Heart left ventricle (tissue), 16 donors: ENCODE data around the gene PNMT. TPM values are rescaled to one million over a fixed set of nuclear protein-coding genes. Genes with fewer than 3 reads are reported as not detected.

ENCODE experiments used
- ATAC-seq, 4 donors: fragments of 200-7000 bp; cut with Tn5 transposase; one replicate each; pipeline ENCODE4 v1.9.1; 2020 to 2022; ENCODE audit warnings: moderate library complexity in 4 of 4, mild to moderate bottlenecking in 3 of 4, moderate number of reproducible peaks in 1 of 4
- DNase-seq, 5 donors: peaks; one replicate each; pipeline ENCODE4 v3.0.0-alpha.2; 2020
- H3K27ac ChIP-seq, 12 donors: fragments of 200-600 bp; sonication (generic) in 4 of 12; one replicate each; pipeline versions ENCODE4 v1.5.0 to v1.8.0; 2016 to 2022; ENCODE audit warnings: mild to moderate bottlenecking in 2 of 12
- H3K27me3 ChIP-seq, 9 donors: fragments of 200-600 bp; sonication (generic) in 2 of 9; one replicate each; pipeline versions ENCODE4 v1.5.1 to v1.8.0; 2016 to 2022; ENCODE audit warnings: mild to moderate bottlenecking in 3 of 9
- H3K36me3 ChIP-seq, 9 donors: fragments of 200-600 bp; sonication (generic) in 2 of 9; one replicate each; pipeline versions ENCODE4 v1.5.0 to v1.8.0; 2018 to 2022; ENCODE audit warnings: mild to moderate bottlenecking in 2 of 9
- H3K4me1 ChIP-seq, 12 donors: fragments of 200-600 bp; sonication (generic) in 4 of 12; one replicate each; pipeline versions ENCODE4 v1.5.0 to v1.8.0; 2016 to 2022; ENCODE audit warnings: mild to moderate bottlenecking in 3 of 12
- H3K4me3 ChIP-seq, 12 donors: fragments of 200-600 bp; sonication (generic) in 4 of 12; one replicate each; pipeline versions ENCODE4 v1.5.0 to v1.8.0; 2017 to 2022; ENCODE audit warnings: mild to moderate bottlenecking in 9 of 12, moderate library complexity in 4 of 12
- H3K9me3 ChIP-seq, 12 donors: fragments of 200-600 bp; sonication (generic) in 4 of 12; one replicate each; pipeline versions ENCODE4 v1.5.0 to v1.8.0; 2016 to 2022; ENCODE audit warnings: mild to moderate bottlenecking in 1 of 12
- POLR2A ChIP-seq, 2 donors: fragments of 450-650 bp; IDR thresholded peaks; one replicate each; pipeline ENCODE4 v1.6.1; 2017; ENCODE audit warnings: antibody characterized with exemption in 2 of 2, mild to moderate bottlenecking in 2 of 2, moderate library complexity in 2 of 2
- WGBS, 4 donors: extraction: QIAGEN DNeasy Blood & Tissue Kit in 2 of 4; methylation state at CpG; one replicate each; pipeline versions ENCODE4 v1.1.5 to v1.1.7; 2013 to 2018; 5-methylcytosine and 5-hydroxymethylcytosine counted together
- intact Hi-C, 10 donors: fragments of 100-400 bp; cut with DNase I; formaldehyde crosslinking; loops; one replicate each; pipeline versions ENCODE4 v1.11.1 to v1.14.2; 2022
- polyA plus RNA-seq, 2 donors: library from polyadenylated mRNA; stranded (reverse); fragments of 200-250 nt; gene quantifications; one replicate each; pipeline ENCODE4 v1.2.3, GENCODE V29; 2013
- total RNA-seq, 9 donors: library from RNA; depleted of rRNA in 2 of 9; stranded (reverse); fragments of >200 nt in 2 of 9; fragmentation: NEBNext Ultra II Directional in 3 of 9; extraction: Animal tissue kit (Norgen Biotek cat#: 25700) in 3 of 9; gene quantifications; one replicate each; pipeline versions ENCODE4 v1.1.0 to v1.2.4, GENCODE V29; 2016 to 2023
- TF ChIP-seq, protein P1 (sequence below), 12 donors: fragments of 200-600 bp; sonication (generic) in 4 of 12; IDR thresholded peaks; one replicate each; pipeline versions ENCODE4 v1.5.0 to v1.8.0; 2018 to 2022; ENCODE audit warnings: antibody characterized with exemption in 12 of 12, mild to moderate bottlenecking in 5 of 12
- donor health status: ischemic (EF 13 %, LVEDD 7.1; RV severe dilation, severe dysfunction).
- donor health status: healthy with polysubstance abuse.
- donor health status: DM: no; HTN: yes; CAD: no.
- donor health status: DM: no; HTN: no; CAD: no.
- donor health status: ischemic (EF 25% LVEDD 6.9; RV normal size, moderate dysfunction).
- donor health status: ischemic (EF 25% LVEDD 5.7; RV mildly dilated, moderate dysfunction).
- donor health status: healthy.
- donor health status: DM: yes; HTN: yes; CAD: no.
- donor health status: ischemic (EF 35%, LVEDD 5.7; RV mildly dilated, moderate dysfunction).
- donor health status: nonischemic (EF 11% LVEDD 7.7; RV severe dilation, severe dysfunction).
- donor health status: DM: yes; HTN: yes; CAD: no.
- donor health status: PGD.
- donor health status: ischemic (EF 29% LVEDD 5.4; RV normal size, mild dysfunction).
- donor health status: nonischemic (EF 23%, LVEDD 6.1; RV moderate dilation, normal function).

The PNMT gene
- total and polyA plus RNA-seq, 11 donors = 2.4 to 15.6 (median 6.1) TPM

DNA sequence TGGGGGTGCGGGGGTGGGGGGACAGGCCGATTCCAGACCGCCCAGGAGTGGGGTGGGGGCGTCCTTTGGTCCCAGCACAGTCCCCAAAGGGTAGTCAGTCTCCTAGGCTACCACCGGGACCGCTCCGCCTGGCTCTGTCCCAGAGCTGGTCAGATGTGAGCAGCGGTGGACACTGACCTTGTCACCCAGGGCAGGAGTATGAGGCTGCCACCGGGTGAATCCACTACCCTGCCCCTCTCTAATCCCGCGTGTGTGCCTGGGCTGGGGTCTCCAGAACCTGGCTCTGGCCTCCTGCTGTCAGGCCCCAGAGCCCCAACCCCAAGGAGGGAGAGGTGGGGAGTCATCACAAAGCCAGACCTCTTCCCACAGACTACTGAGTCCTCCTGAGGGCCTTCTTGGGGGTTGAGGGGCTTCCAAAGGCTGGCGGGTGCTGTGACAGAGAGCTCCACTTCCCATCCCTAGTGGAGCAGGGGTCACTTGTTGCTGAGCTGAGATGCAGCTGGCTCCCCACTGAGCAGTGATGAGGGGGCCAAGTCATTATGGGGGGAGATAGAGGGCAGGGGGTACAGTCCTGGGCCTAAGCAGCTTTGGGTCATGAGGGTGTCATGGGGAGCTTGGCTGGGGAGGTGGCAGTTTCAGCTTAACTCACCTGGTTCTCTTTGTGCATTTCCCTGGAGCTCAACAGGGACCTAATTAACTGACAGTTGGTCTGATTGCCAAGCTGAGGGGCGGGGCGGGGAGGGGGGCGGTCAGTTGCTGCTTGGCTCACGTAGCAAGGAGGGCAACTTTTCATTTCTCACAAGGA lies 40.3 kb upstream of the PNMT start:
- DNase-seq (no peak), ATAC-seq (no peak)
- intact Hi-C loops = loop anchor here in 3 of 10 donors (10.0 kb wide), 4 partner anchors 47 to 357 kb away; partner anchors contain the start of gene PSMD3 (in 1 of the 3)
- Histone ChIP-seq H3K36me3 (no peaks in the 10 kb centered on the region), H3K4me1 (peaks cover 0 to 18% (median 11%) of the 10 kb centered on the region in 12 donors), H3K27ac (no peak overlapping the region), H3K9me3 (no peaks in the 10 kb centered on the region), H3K4me3 (no peak overlapping the region), H3K27me3 (peaks cover 8 to 56% (median 32%) of the 10 kb centered on the region in 9 donors)
- 49 to 80% (median 63%) methylated on average over 7 to 16 of the region's 16 CpGs for WGBS, 4 donors
- TF ChIP-seq POLR2A (IDR thresholded peaks at IDR 0.05) = no peak
- TF ChIP-seq, protein P1, sequence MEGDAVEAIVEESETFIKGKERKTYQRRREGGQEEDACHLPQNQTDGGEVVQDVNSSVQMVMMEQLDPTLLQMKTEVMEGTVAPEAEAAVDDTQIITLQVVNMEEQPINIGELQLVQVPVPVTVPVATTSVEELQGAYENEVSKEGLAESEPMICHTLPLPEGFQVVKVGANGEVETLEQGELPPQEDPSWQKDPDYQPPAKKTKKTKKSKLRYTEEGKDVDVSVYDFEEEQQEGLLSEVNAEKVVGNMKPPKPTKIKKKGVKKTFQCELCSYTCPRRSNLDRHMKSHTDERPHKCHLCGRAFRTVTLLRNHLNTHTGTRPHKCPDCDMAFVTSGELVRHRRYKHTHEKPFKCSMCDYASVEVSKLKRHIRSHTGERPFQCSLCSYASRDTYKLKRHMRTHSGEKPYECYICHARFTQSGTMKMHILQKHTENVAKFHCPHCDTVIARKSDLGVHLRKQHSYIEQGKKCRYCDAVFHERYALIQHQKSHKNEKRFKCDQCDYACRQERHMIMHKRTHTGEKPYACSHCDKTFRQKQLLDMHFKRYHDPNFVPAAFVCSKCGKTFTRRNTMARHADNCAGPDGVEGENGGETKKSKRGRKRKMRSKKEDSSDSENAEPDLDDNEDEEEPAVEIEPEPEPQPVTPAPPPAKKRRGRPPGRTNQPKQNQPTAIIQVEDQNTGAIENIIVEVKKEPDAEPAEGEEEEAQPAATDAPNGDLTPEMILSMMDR (IDR thresholded peaks at IDR 0.05) = no peak

- Histone ChIP-seq H3K9me3 (no peaks in the 10 kb centered on the region), H3K27ac (no peak overlapping the region), H3K27me3 (peaks cover 8 to 56% (median 32%) of the 10 kb centered on the region in 9 donors), H3K36me3 (no peaks in the 10 kb centered on the region), H3K4me3 (no peak overlapping the region), H3K4me1 (peaks cover 0 to 15% (median 8%) of the 10 kb centered on the region in 12 donors)
- WGBS, 4 donors = 59 to 68% (median 64%) methylated on average over 8 to 10 of the region's 10 CpGs
- no peak for DNase-seq
- ATAC-seq = no peak
- no peak for TF ChIP-seq POLR2A (IDR thresholded peaks at IDR 0.05)
- TF ChIP-seq, protein P1 (IDR thresholded peaks at IDR 0.05) = no peak
- intact Hi-C loops = loop anchor here in 3 of 10 donors (10.0 kb wide), 4 partner anchors 46 to 356 kb away; partner anchors contain the start of gene PSMD3 (in 1 of the 3)
Observed at GRCh38 chr17:39628655-39629493, 39.4 kb upstream of the PNMT start.

DNA sequence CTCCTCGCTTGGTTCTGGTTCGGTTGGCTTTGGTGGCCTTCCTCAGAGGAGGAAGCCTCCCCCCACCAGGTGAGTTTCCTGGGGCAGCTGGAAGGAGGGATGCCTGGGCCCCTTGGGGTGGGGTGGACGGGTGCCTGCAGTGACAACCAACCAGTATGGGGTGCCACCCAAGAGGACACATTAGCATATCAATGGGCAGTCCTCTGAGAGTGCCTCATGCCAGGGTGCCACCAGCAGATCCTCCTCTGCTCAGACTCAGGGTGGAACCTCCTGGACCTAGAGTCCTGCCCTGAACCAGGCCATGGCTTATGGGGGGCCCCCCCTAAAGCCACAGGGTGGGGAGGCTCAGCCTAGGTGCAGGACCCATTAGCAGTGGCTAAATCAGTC lies 38.8 kb upstream of the PNMT start:
- TF ChIP-seq, protein P1 (IDR thresholded peaks at IDR 0.05) = no peak
- TF ChIP-seq POLR2A (IDR thresholded peaks at IDR 0.05) = no peak
- H3K27ac ChIP-seq = no peak overlapping the region
- ATAC-seq (no peak), DNase-seq (no peak)
- no peak overlapping the region for H3K4me3 ChIP-seq
- peaks cover 8 to 56% (median 32%) of the 10 kb centered on the region in 9 donors for H3K27me3 ChIP-seq
- 64 to 87% (median 70%) methylated on average over 3 of the region's 3 CpGs for WGBS, 4 donors
- peaks cover 0 to 15% (median 8%) of the 10 kb centered on the region in 12 donors for H3K4me1 ChIP-seq
- intact Hi-C loops = loop anchor here in 3 of 10 donors (10.0 kb wide), 4 partner anchors 45 to 355 kb away; partner anchors contain the start of gene PSMD3 (in 1 of the 3)
- H3K9me3 ChIP-seq = no peaks in the 10 kb centered on the region
- H3K36me3 ChIP-seq = no peaks in the 10 kb centered on the region
